Keratinocyte (primary cell): ENCODE measurements around the gene ST3GAL6.

Experiments
- CTCF ChIP-seq, 3 experiments: IDR thresholded peaks in 1 of 3; conservative IDR thresholded peaks in 1 of 3; optimal IDR thresholded peaks in 1 of 3; 2 replicates in 2 of 3; 3 replicates in 1 of 3; pipeline versions ENCODE3 to v1.5.1; 2011; ENCODE audit warnings: low read length in 3 of 3, mild to moderate bottlenecking in 3 of 3, moderate library complexity in 2 of 3, control low read depth in 1 of 3, inconsistent platforms in 1 of 3; ENCODE audit not compliant: insufficient read depth in 2 of 3; ENCODE audit errors: extremely low read depth in 1 of 3
- EZH2 ChIP-seq: IDR thresholded peaks from one replicate; pipeline ENCODE4 v1.6.1; 2012; ENCODE audit warnings: inconsistent platforms, mild to moderate bottlenecking, low read length, moderate library complexity

- TF ChIP-seq CTCF (optimal IDR thresholded peaks at IDR 0.05 in 1 of 3, IDR thresholded peaks at IDR 0.05 in 1 of 3, conservative IDR thresholded peaks at IDR 0.05 in 1 of 3; ENCODE audit: extremely low read depth in 1 of 3, insufficient read depth in 2 of 3, low read length in 3 of 3) (no peak), EZH2 (no peak)
These were observed 20.9 kb downstream of the ST3GAL6 start for GRCh38 chr3:98784042-98784441.
